GM19099 (cell line): ENCODE results near the gene FASTKD1.

Experiments
- POLR2A ChIP-seq: IDR thresholded peaks from 3 replicates; pipeline ENCODE4 v1.6.1; 2011; ENCODE audit warnings: low read depth; ENCODE audit not compliant: insufficient read length; ENCODE audit errors: extremely low read depth

Gene FASTKD1

DNA sequence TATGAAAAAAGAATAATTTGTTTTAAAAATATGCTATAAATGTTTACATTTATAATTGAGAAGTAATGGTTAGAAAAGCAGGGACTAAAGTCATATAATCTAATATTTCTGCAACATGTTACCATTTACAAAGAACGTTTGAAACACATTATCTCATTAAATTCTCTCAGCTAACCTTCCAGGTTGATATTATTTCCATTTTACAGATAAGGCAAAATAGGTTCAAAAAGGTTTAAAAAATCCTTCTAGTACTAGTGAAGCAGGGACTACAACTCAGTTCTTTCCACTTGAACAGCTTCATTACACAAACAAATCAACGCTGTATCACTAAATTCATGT is 875 bp downstream of the FASTKD1 start:
- no peak for TF ChIP-seq POLR2A

DNA sequence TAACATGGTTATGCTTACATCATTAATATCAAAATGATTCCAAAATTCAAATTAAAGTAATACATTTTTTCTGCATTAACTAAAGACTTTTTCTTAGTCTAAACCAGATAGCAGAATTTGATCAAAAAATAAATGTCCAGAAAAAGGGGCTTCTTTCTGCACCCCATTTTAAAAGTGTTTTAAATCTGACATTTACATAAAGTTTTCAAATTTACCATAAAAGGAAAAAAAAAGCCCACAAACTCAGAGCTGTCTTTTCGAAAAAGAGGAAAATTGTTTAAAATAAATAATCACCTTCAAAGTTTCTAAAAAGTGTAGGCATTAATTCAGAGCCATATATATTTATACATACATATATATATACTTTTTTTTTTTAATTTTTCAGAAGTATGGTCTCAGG is 1.5 kb downstream of the FASTKD1 start:
- TF ChIP-seq POLR2A, result no peak

DNA sequence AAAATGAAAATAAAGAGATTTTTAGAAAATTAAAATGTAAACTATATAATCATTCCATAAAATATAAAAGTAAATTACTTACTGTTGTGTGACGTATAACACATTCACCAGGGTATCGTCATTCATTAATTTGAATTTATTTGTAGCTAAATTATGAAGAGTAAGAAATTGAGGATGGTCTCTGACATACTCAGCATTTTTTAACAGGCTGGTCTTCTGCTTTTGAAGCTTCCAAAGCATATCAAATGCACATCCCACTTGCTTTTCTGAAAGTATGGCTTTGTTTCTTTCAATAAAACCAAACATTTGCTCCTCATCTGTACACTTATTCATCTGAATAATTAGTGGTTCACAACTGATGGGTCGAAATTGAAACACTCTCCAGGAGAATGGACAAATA is 2.1 kb downstream of the FASTKD1 start:
- no peak for TF ChIP-seq POLR2A

DNA sequence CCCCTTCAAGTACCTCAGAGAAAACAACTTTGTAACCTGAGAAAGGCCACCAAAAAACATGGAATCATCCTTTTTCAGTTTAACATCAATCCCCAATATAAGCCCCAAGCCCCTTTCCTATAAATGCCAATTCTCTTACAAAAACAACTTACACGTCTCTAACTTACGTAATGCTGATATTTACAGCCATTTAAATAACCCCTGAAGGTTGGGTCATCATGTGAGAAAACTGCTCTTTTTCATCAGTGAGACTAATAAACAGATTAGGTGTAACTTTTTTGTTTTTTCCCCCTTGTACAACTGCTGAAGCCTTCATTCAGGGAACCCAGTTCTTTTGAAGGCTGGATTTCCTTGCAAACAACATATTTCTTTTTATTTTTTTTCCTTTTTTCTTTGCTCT is 3.7 kb downstream of the FASTKD1 start:
- TF ChIP-seq POLR2A, result no peak

DNA sequence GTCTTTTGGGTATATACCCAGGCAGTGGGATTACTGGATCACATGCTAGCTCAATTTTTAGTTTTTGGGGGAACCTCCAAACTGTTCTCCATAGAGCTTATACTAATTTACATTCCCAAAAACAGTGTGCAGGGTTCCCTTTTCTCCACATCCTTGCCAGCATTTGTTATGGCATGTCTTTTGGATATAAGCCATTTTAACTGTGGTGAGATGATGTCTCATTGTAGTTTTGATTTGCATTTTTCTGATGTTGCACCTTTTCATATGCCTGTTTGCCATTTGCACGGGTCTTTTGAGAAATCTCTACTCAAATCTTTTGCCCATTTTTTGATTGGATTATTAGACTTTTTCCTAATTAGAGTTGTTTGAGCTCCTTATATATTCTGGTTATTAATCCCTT is 8.0 kb downstream of the FASTKD1 start:
- TF ChIP-seq POLR2A, result no peak

DNA sequence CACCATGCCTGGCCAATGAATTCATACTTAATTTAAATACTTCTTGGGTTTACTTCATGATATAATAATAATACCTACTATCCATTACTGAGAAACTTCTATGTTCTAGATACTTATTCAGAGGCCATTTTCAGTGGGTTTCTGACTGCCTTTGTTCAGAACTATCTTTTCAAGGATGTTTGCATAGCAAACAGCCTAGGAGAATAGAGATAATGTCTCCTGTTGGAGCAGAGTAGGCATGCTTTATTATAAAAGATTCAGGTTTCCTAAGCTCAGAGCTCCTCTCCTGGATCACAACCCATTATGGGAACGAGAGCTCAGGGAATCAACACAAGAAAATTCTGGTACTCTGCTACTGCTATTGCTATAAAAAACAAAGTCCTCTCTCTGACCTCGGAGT is 11.1 kb downstream of the FASTKD1 start:
- TF ChIP-seq POLR2A, result no peak

DNA sequence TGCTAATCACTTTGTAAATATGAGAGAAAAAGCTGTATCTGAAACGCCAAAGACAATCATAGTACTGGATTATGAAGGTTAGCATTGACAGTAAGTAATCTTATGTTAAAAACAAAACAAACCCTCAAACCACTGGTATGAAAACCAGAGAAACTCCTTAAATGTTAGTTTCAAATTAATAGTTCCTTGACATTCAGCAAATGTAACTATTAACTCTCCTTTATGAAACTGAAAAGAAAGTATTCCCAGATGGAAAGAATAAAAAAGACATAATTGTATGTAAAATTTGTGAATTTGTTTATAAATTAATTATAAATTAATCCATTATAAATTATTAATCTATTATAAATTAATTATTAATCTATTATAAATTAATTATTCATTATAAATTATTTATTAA is 12.3 kb downstream of the FASTKD1 start:
- TF ChIP-seq POLR2A, result no peak

DNA sequence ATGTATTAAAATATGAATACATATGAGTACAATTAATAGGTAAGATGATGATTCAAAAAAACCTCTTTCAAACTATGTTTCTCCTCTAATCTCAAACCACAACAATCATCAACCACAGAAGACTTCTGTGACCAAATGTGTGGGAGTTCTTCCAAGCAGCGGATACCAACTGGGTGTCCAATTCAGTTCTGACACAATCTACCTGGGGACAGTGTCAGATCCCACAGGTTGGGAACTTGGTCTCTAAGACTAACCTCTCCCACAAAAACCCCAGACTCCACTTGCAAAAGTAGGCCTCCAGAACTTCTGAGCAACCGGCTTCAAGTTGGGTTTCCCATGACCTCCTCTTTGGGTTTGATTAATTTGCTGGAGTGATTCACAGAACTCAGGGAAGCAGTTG is 26.9 kb downstream of the FASTKD1 start:
- no peak for TF ChIP-seq POLR2A

- no peak for TF ChIP-seq POLR2A
These were observed 31.2 kb downstream of the FASTKD1 start for GRCh38 chr2:169542433-169542832.

DNA sequence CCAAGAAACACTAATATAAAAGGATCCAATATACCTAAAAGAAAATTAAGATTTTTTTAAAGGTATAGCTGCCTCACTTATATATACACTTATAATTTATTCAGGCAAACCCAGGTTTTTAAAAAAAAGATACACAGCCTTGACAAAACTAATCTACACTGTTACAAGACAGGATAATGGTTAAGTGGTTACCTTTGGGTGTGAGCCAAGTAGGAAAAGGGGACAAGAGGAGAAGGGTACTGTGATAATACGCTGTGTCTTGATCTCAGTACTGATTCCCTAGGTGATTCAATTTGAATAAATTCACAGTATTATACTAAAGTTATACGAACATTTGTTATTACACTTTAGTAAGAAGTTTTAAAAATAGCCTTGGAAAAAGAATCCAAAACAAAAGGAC is 33.5 kb downstream of the FASTKD1 start:
- no peak for TF ChIP-seq POLR2A

GRCh38 chr2:169528271-169528701 is 45.4 kb downstream of the FASTKD1 start:
- TF ChIP-seq POLR2A, result no peak

DNA sequence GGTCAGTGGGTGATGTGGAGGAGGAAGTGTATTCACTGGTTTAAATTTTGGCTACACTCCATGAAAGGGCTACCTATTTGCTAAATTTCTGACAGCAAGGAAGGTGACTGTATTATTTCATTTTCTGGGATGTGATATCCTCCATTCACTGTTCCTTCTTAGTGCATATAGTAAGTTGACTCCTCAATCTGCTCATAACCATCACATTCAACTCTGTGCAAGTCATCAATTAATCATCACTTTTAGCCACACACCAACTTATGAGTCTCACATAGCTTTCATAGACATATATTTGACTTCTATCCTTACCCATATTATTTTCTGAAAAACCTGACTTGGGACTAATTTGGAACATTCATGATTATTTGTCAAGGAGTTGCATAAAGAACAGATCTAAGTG is 47.2 kb downstream of the FASTKD1 start:
- no peak for TF ChIP-seq POLR2A

DNA sequence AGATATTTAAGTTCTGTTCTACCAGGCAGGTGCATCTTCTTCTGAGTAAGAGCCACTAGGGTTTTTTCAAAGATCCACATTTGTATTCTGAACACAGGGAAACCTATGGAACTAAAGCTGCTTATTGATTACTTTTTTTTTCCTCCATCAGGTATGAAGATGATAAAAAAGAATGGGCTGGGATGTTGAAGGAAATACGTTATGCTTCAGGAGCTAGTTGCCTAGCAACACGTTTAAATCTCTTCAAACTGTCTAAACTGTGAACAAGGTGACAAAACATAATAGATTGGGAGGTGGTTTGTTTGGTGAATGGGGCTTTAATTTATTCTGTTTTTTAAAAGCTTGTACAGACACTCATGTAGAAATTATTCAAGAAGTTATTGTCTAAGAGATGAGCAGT is 48.2 kb downstream of the FASTKD1 start:
- TF ChIP-seq POLR2A, result no peak

- TF ChIP-seq POLR2A, result no peak
These were observed 50.0 kb downstream of the FASTKD1 start for GRCh38 chr2:169523681-169524080.

DNA sequence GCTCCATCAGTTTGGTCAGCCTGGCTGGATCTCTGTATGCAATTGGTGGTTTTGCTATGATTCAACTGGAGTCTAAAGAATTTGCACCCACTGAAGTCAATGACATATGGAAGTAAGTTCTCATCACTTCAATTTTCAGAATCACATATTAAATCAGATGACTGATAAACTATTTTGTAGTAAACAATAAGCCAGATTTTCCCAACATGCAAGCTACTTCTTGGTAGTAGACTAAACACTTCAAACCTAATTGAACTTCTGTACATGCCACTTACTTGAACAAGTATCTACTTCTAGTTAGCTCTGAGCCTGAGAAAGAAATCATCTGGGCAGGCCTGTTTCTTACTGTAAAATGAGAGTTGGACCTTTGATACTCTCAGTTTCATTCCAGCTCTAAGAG is 52.8 kb downstream of the FASTKD1 start:
- no peak for TF ChIP-seq POLR2A

GRCh38 chr2:169513926-169514325 is 59.7 kb downstream of the FASTKD1 start:
- TF ChIP-seq POLR2A, result no peak

DNA sequence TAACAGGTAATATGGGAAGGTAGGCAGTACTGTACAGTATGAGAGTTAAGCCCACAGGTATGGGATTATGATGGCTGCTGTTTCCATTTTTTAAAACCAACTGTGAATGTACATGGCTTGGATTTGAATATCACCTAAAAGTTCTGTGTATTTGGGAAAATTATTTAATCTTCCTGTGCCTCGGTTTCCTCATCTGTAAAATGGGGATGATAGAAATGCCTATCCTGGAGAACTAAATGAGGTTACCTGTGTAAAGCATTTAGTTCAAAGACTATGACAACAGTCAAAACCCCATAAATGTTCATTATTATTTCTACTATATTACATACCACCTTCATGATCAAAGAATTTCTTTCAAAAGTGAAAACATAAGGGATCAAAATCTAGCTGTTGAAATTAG is 60.6 kb downstream of the FASTKD1 start:
- no peak for TF ChIP-seq POLR2A

- TF ChIP-seq POLR2A, result no peak
These were observed 61.1 kb downstream of the FASTKD1 start for GRCh38 chr2:169512525-169512924.

DNA sequence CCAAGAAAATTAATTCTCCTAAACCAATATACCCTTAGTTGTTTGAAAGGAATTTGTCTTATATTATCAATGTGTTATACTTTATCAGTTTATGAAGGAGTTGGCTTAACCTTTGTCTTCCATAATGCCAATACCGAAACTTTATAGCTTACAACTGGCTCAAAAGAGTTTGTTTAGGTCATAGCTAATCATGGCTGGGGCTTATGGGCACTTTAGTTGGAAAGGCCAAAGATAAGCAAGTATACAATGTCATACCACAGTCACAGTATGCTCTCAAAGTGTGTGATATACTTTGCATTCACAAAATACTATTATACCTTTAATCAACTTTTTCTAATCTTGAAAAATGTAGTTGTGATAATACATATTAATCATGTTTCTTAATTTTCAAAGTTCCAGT is 61.8 kb downstream of the FASTKD1 start:
- no peak for TF ChIP-seq POLR2A

- TF ChIP-seq POLR2A, result no peak
These were observed 63.2 kb downstream of the FASTKD1 start for GRCh38 chr2:169510496-169510895.
